B cell (primary cell): Measurements from ENCODE around the gene SNCB. TPM values are rescaled to one million over a fixed set of nuclear protein-coding genes. Genes with fewer than 3 reads are reported as not detected.

Source experiments
- ATAC-seq: fragments of 200-7000 bp; cut with Tn5 transposase; one replicate; pipeline ENCODE4 v1.10.0; 2021; ENCODE audit warnings: low read depth, mild to moderate bottlenecking, moderate number of reproducible peaks, moderate library complexity
- CTCF ChIA-PET: fragments of 350-600 bp; sonication (Branson Sonifier 250); formaldehyde crosslinking; loops from one replicate; lab custom pipeline; 2021; ENCODE audit warnings: antibody characterized with exemption, inconsistent platforms; lab: Charles Lee
- POLR2A ChIA-PET: fragments of 350-600 bp; sonication (Branson Sonifier 250); formaldehyde crosslinking; loops from one replicate; lab custom pipeline; 2021; ENCODE audit warnings: antibody characterized with exemption; lab: Charles Lee
- DNase-seq: peaks from one replicate; pipeline ENCODE4 v3.0.0; 2013
- H2AFZ ChIP-seq: 2 replicates; pipeline ENCODE4 v1.6.1; 2012; ENCODE audit warnings: mild to moderate bottlenecking, low read depth, low read length; ENCODE audit not compliant: insufficient read depth, poor library complexity, severe bottlenecking
- H3K27ac ChIP-seq, 2 donors: 1 replicate in 1 of 2; 2 replicates in 1 of 2; pipeline ENCODE4 v1.5.1; 2012 to 2013; ENCODE audit warnings: low read length in 2 of 2, mild to moderate bottlenecking in 2 of 2, moderate library complexity in 1 of 2
- H3K27me3 ChIP-seq, 4 experiments: fragments of 200-600 bp in 1 of 4; sonication (generic) in 1 of 4; replicated peaks in 1 of 4; 1 replicate in 2 of 4; 2 replicates in 2 of 4; pipeline versions ENCODE4 v1.6.1 to v1.7.0; 2013 to 2016; ENCODE audit warnings: low read length in 3 of 4, mild to moderate bottlenecking in 2 of 4, mixed read lengths in 1 of 4, moderate library complexity in 1 of 4; ENCODE audit not compliant: insufficient read depth in 4 of 4, control insufficient read depth in 3 of 4; ENCODE audit errors: control extremely low read depth in 1 of 4
- H3K36me3 ChIP-seq, 2 experiments: replicated peaks in 1 of 2; 1 replicate in 1 of 2; 2 replicates in 1 of 2; pipeline versions ENCODE4 v1.6.1 to v1.7.1; 2013; ENCODE audit warnings: low read length in 1 of 2; ENCODE audit not compliant: insufficient read depth in 2 of 2, control insufficient read depth in 1 of 2; ENCODE audit errors: control extremely low read depth in 1 of 2, extremely low read depth in 1 of 2
- H3K4me1 ChIP-seq, 2 donors: fragments of 200-600 bp in 1 of 2; sonication (generic) in 1 of 2; 1 replicate in 1 of 2; 2 replicates in 1 of 2; pipeline versions ENCODE4 v1.5.1 to v1.6.1; 2013 to 2017; ENCODE audit warnings: low read length in 2 of 2; ENCODE audit not compliant: control insufficient read depth in 2 of 2, insufficient read depth in 2 of 2
- H3K4me2 ChIP-seq: replicated peaks from 2 replicates; pipeline ENCODE3; 2012; ENCODE audit warnings: mild to moderate bottlenecking, low read depth, low read length; ENCODE audit not compliant: poor library complexity, severe bottlenecking
- H3K4me3 ChIP-seq, 5 experiments: fragments of 200-600 bp in 1 of 5; sonication (generic) in 1 of 5; 1 replicate in 3 of 5; 2 replicates in 2 of 5; pipeline versions ENCODE4 v1.5.1 to v1.7.0; 2011 to 2016; ENCODE audit warnings: low read length in 4 of 5, mild to moderate bottlenecking in 4 of 5, low read depth in 2 of 5, control low read depth in 1 of 5, moderate library complexity in 1 of 5; ENCODE audit not compliant: insufficient read depth in 1 of 5; ENCODE audit errors: control extremely low read depth in 1 of 5, extremely low read depth in 1 of 5
- H3K79me2 ChIP-seq: fragments of 200-600 bp; sonication (generic); one replicate; pipeline ENCODE4 v1.6.0; 2016; ENCODE audit warnings: low read length; ENCODE audit not compliant: control insufficient read depth, insufficient read depth
- H3K9ac ChIP-seq: fragments of 200-600 bp; sonication (generic); 2 replicates; pipeline ENCODE4 v1.6.1; 2017; ENCODE audit warnings: mild to moderate bottlenecking, low read length, moderate library complexity
- H3K9me3 ChIP-seq, 3 donors: one replicate each; pipeline versions ENCODE4 v1.6.1 to v1.7.1; 2013; ENCODE audit warnings: low read length in 2 of 3; ENCODE audit not compliant: control insufficient read depth in 2 of 3, insufficient read depth in 1 of 3; ENCODE audit errors: control extremely low read depth in 1 of 3
- H4K20me1 ChIP-seq: 2 replicates; pipeline ENCODE4 v1.6.0; 2012; ENCODE audit warnings: mild to moderate bottlenecking, low read length; ENCODE audit not compliant: insufficient read depth, control insufficient read depth, poor library complexity, severe bottlenecking
- H3K27ac Mint-ChIP-seq: one replicate; pipeline ENCODE4 v1.8.0; 2021; ENCODE audit warnings: mixed read lengths
- H3K27me3 Mint-ChIP-seq: one replicate; pipeline ENCODE4 v1.8.0; 2021; ENCODE audit warnings: mixed read lengths
- H3K4me1 Mint-ChIP-seq: one replicate; pipeline ENCODE4 v1.8.0; 2021; ENCODE audit warnings: mixed read lengths
- H3K4me3 Mint-ChIP-seq: one replicate; pipeline ENCODE4 v1.8.0; 2021; ENCODE audit warnings: mixed read lengths
- H3K9me3 Mint-ChIP-seq: one replicate; pipeline ENCODE4 v1.8.0; 2022; ENCODE audit warnings: mixed read lengths; ENCODE audit not compliant: insufficient read depth
- EZH2 ChIP-seq: IDR thresholded peaks from 2 replicates; pipeline ENCODE4 v1.6.1; 2012; ENCODE audit warnings: borderline replicate concordance, low read depth, mild to moderate bottlenecking, moderate library complexity, low read length; ENCODE audit not compliant: insufficient read depth, poor library complexity, severe bottlenecking
- WGBS: methylation state at CpG from one replicate; pipeline ENCODE4 v1.1.5; 2013; ENCODE audit warnings: missing lambda C conversion rate; ENCODE audit not compliant: insufficient coverage; 5-methylcytosine and 5-hydroxymethylcytosine counted together
- intact Hi-C: fragments of 100-400 bp; cut with micrococcal nuclease; formaldehyde crosslinking; loops from one replicate; pipeline ENCODE4 v1.10.0; 2022
- polyA plus RNA-seq: library from polyadenylated mRNA; depleted of rRNA; stranded (reverse); fragments of >200 nt; gene quantifications from 2 replicates; pipeline ENCODE4 v1.2.3, GENCODE V29; 2012
- total RNA-seq, 2 donors: library from RNA; stranded (reverse); fragments of 120-200 nt in 1 of 2; gene quantifications; 1 replicate in 1 of 2; 2 replicates in 1 of 2; pipeline versions ENCODE4 v1.2.3 to v1.2.4, GENCODE V29; 2013 to 2022
- TF ChIP-seq, protein P1 (sequence below): fragments of 200-600 bp; IDR thresholded peaks from one replicate; pipeline ENCODE4 v1.8.0; 2022; ENCODE audit warnings: antibody characterized with exemption, mild to moderate bottlenecking

SNCB gene
- total and polyA plus RNA-seq, 2 donors (not counting 1 experiment from before 2014, with no cell fraction given) = 0.09 TPM; not detected in 1

DNA sequence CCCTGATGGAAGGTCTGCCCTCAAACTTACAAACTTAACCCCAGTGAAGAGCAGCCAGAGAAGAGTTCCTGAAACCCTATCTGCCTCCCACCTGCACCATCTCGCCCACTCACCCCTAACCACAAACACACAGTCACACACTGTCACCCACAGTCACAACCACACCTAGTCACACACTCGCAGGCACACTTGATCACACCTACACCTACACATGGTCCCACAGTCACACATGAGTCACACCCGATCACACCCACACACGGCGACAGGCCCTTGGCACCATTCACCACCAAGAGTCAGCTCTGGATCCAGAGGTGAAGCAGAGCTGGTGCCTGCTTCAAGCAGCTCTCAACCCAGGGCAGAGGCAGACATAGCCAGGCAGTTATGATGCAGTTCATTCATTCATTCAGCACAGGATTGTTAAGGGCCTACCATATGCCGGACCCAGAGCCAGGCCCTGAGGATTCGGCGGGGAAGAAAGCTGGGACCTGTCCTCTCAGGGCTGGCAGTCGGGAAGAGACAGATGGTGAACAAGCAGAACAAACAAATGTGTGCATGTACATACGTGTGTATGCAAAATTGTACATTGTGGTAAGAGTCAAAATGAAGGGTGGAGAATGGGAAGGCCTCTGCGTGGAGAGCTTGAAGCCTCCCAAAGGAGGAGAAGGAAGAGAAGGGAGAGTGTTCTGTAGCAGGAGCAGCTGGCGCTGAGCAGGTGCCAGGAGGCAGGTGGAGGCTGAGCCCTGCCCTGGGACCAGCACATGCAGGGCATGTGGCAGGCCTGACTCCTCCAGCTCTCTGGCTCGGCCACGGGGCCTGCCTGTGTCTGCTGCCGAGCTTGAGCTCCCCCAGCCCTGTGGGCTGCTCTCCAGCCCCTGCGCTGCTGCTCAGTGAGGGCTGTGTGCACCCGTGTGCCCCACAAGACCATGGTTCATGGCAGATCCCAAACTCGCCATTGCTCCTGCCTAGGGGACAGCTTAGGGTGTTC, 23.4 kb upstream of the SNCB start:
- WGBS = 69% methylated on average over 18 of the region's 18 CpGs
- Mint-ChIP-seq H3K4me3 (peak overlapping the region; percentile 17), H3K27me3 (no peaks in the 10 kb centered on the region), H3K9me3 (no peaks in the 10 kb centered on the region), H3K27ac (peak overlapping the region; percentile 46), H3K4me1 (peaks cover 57% of the 10 kb centered on the region)
- ChIA-PET CTCF (interaction anchor here (1.2 to 1.3 kb wide), 3 partner anchors 18 to 238 kb away, joined by 3 to 4 read pairs (median 3); no protein-coding TSS in a partner anchor), POLR2A (no interaction called here)
- TF ChIP-seq, protein P1, sequence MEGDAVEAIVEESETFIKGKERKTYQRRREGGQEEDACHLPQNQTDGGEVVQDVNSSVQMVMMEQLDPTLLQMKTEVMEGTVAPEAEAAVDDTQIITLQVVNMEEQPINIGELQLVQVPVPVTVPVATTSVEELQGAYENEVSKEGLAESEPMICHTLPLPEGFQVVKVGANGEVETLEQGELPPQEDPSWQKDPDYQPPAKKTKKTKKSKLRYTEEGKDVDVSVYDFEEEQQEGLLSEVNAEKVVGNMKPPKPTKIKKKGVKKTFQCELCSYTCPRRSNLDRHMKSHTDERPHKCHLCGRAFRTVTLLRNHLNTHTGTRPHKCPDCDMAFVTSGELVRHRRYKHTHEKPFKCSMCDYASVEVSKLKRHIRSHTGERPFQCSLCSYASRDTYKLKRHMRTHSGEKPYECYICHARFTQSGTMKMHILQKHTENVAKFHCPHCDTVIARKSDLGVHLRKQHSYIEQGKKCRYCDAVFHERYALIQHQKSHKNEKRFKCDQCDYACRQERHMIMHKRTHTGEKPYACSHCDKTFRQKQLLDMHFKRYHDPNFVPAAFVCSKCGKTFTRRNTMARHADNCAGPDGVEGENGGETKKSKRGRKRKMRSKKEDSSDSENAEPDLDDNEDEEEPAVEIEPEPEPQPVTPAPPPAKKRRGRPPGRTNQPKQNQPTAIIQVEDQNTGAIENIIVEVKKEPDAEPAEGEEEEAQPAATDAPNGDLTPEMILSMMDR = no peak
- no peak for TF ChIP-seq EZH2
- Histone ChIP-seq H3K27me3 (no peaks in the 10 kb centered on the region), H3K4me1 (peaks cover 33 to 61% of the 10 kb centered on the region in 2 donors), H3K27ac (peak overlapping the region; percentile 9 to 52), H3K36me3 (peaks cover 0 to 17% of the 10 kb centered on the region in 2 experiments), H2AFZ (no peak overlapping the region), H3K79me2 (peaks cover 13% of the 10 kb centered on the region), H3K4me3 (no peak overlapping the region), H4K20me1 (no peaks in the 10 kb centered on the region), H3K9ac (no peak overlapping the region), H3K4me2 (peak overlapping the region; percentile 53), H3K9me3 (no peaks in the 10 kb centered on the region)
- DNase-seq (peak; percentile 48), ATAC-seq (peak; percentile 57)
- intact Hi-C loops = no loop called here

- Histone ChIP-seq H3K9me3 (no peaks in the 10 kb centered on the region), H3K36me3 (peaks cover 0 to 16% of the 10 kb centered on the region in 2 experiments), H3K4me1 (peaks cover 34 to 63% of the 10 kb centered on the region in 2 donors), H4K20me1 (no peaks in the 10 kb centered on the region), H3K4me2 (no peak overlapping the region), H3K9ac (no peak overlapping the region), H3K27me3 (no peaks in the 10 kb centered on the region), H3K79me2 (peaks cover 14% of the 10 kb centered on the region), H3K4me3 (no peak overlapping the region), H2AFZ (no peak overlapping the region), H3K27ac (no peak overlapping the region)
- no peak for TF ChIP-seq EZH2
- TF ChIP-seq, protein P1 = no peak
- Mint-ChIP-seq H3K27me3 (no peaks in the 10 kb centered on the region), H3K9me3 (no peaks in the 10 kb centered on the region), H3K4me1 (peaks cover 56% of the 10 kb centered on the region), H3K27ac (no peak overlapping the region), H3K4me3 (no peak overlapping the region)
- ChIA-PET CTCF (interaction anchor here (6.8 kb wide), 1 partner anchor 7 kb away, joined by 76 read pairs; no protein-coding TSS in a partner anchor), POLR2A (no interaction called here)
- WGBS = 98% methylated on average over 6 of the region's 8 CpGs
- ATAC-seq (no peak), DNase-seq (no peak)
- intact Hi-C loops = no loop called here
Measured at GRCh38 chr5:176652136-176652535, 21.8 kb upstream of the SNCB start.
